Measurements from ENCODE around the gene NAP1L1. TPM values are rescaled to one million over a fixed set of nuclear protein-coding genes. Genes with fewer than 3 reads are reported as not detected.

NAP1L1 gene
- total RNA-seq, 1 experiment from 2014 or later, result 837 TPM

DNA sequence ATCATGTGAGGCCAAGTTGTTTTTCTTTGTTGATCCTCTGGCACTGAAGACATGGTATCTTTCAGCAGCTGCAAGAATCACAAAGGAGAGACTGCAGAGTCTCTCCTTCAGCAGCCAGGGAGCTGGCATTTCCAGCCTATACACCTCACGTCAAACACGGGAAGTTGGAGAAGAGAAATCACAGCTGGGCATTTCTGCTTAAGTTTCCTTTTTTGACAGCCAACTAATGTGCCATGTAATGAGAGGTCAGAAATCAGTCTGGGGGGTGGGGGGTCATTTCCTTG, 81.2 kb downstream of the NAP1L1 start:
- TF ChIP-seq CTCF (conservative IDR thresholded peaks at IDR 0.05; ENCODE audit: low read depth, low read length), result no peak
- TF ChIP-seq EZH2 (IDR thresholded peaks at IDR 0.05; ENCODE audit: borderline replicate concordance, low read depth, low read length, poor library complexity, severe bottlenecking), result no peak
- BruUV-seq (replicated peaks), result no TSS peak
- H3K27ac ChIP-seq (ENCODE audit: low read depth, low read length, poor library complexity, severe bottlenecking), result no peak overlapping the region

GRCh38 chr12:76002598-76003354, 81.7 kb downstream of the NAP1L1 start:
- BruUV-seq (replicated peaks), result no TSS peak
- Histone ChIP-seq H3K4me3 (ENCODE audit: low read depth, low read length, poor library complexity, severe bottlenecking) (no peak overlapping the region), H3K9me3 (ENCODE audit: low read depth, low read length, poor library complexity, severe bottlenecking) (peaks cover 2% of the 10 kb centered on the region), H3K27me3 (replicated peaks; ENCODE audit: insufficient read depth, low read depth, low read length, poor library complexity) (no peaks in the 10 kb centered on the region), H3K4me1 (ENCODE audit: insufficient read depth, low read length, poor library complexity, severe bottlenecking) (peaks cover 5% of the 10 kb centered on the region), H3K36me3 (ENCODE audit: insufficient read depth, low read length, poor library complexity, severe bottlenecking) (no peaks in the 10 kb centered on the region), H3K27ac (ENCODE audit: low read depth, low read length, poor library complexity, severe bottlenecking) (no peak overlapping the region)
- no peak for DNase-seq (ENCODE audit: low spot score)
- TF ChIP-seq CTCF (conservative IDR thresholded peaks at IDR 0.05; ENCODE audit: low read depth, low read length) (no peak), EZH2 (IDR thresholded peaks at IDR 0.05; ENCODE audit: borderline replicate concordance, low read depth, low read length, poor library complexity, severe bottlenecking) (no peak)
- ChIA-PET POLR2A (ENCODE audit: low non-redundant PET) (interaction anchor here (0.7 kb wide), 1 partner anchor 112 kb away, joined by 12 read pairs; no protein-coding TSS in a partner anchor), CTCF (interaction anchor here (0.5 kb wide), 1 partner anchor 25 kb away, joined by 4 read pairs; no protein-coding TSS in a partner anchor)
- intact Hi-C loops (cut with micrococcal nuclease; ENCODE audit: unreplicated experiment), result no loop called here

More for the DNA sequence above, 81.2 kb downstream of the NAP1L1 start:
- Histone ChIP-seq H3K4me1 (ENCODE audit: insufficient read depth, low read length, poor library complexity, severe bottlenecking) (peaks cover 5% of the 10 kb centered on the region), H3K36me3 (ENCODE audit: insufficient read depth, low read length, poor library complexity, severe bottlenecking) (no peaks in the 10 kb centered on the region), H3K27me3 (replicated peaks; ENCODE audit: insufficient read depth, low read depth, low read length, poor library complexity) (no peaks in the 10 kb centered on the region), H3K4me3 (ENCODE audit: low read depth, low read length, poor library complexity, severe bottlenecking) (no peak overlapping the region), H3K9me3 (ENCODE audit: low read depth, low read length, poor library complexity, severe bottlenecking) (peaks cover 2% of the 10 kb centered on the region)
- no peak for DNase-seq (ENCODE audit: low spot score)
- intact Hi-C loops (cut with micrococcal nuclease; ENCODE audit: unreplicated experiment), result no loop called here
- POLR2A ChIA-PET (ENCODE audit: low non-redundant PET), result no interaction called here
- CTCF ChIA-PET, result no interaction called here

- no peaks in the 10 kb centered on the region for H3K9me3 ChIP-seq (ENCODE audit: low read depth, low read length, poor library complexity, severe bottlenecking)
- H3K4me3 ChIP-seq (ENCODE audit: low read depth, low read length, poor library complexity, severe bottlenecking), result no peak overlapping the region
- H3K27me3 ChIP-seq (replicated peaks; ENCODE audit: insufficient read depth, low read depth, low read length, poor library complexity), result no peaks in the 10 kb centered on the region
- intact Hi-C loops (cut with micrococcal nuclease; ENCODE audit: unreplicated experiment), result no loop called here
- POLR2A ChIA-PET (ENCODE audit: low non-redundant PET), result no interaction called here
- no peak for TF ChIP-seq CTCF (conservative IDR thresholded peaks at IDR 0.05; ENCODE audit: low read depth, low read length)
- no peak for TF ChIP-seq EZH2 (IDR thresholded peaks at IDR 0.05; ENCODE audit: borderline replicate concordance, low read depth, low read length, poor library complexity, severe bottlenecking)
- H3K36me3 ChIP-seq (ENCODE audit: insufficient read depth, low read length, poor library complexity, severe bottlenecking), result no peaks in the 10 kb centered on the region
- no TSS peak for BruUV-seq (replicated peaks)
- no peak overlapping the region for H3K27ac ChIP-seq (ENCODE audit: low read depth, low read length, poor library complexity, severe bottlenecking)
- H3K4me1 ChIP-seq (ENCODE audit: insufficient read depth, low read length, poor library complexity, severe bottlenecking), result peaks cover 5% of the 10 kb centered on the region
- CTCF ChIA-PET, result no interaction called here
- DNase-seq (ENCODE audit: low spot score), result no peak
Measured at GRCh38 chr12:75998292-75999063, 86.0 kb downstream of the NAP1L1 start.

Data from A673 (cell line).